Liver (tissue), 3 donors: ENCODE data around the gene RNF4.

Source experiments
- ATF3 ChIP-seq: IDR thresholded peaks from 2 replicates; pipeline ENCODE4 v1.6.1; 2016; ENCODE audit warnings: antibody characterized with exemption
- CTCF ChIP-seq: fragments of 150-350 bp; IDR thresholded peaks from 2 replicates; pipeline ENCODE4 v1.5.1; 2017; ENCODE audit warnings: improper control_type of control experiment, low read depth, low read length; ENCODE audit not compliant: missing input control
- EGR1 ChIP-seq, 2 donors: IDR thresholded peaks; 2 replicates each; pipeline ENCODE4 v1.6.1; 2016 to 2018; ENCODE audit warnings: antibody characterized with exemption in 2 of 2, low read depth in 2 of 2
- MAX ChIP-seq: IDR thresholded peaks from 2 replicates; pipeline ENCODE4 v1.6.1; 2016; ENCODE audit warnings: antibody characterized with exemption
- REST ChIP-seq: IDR thresholded peaks from 2 replicates; pipeline ENCODE4 v1.6.1; 2016; ENCODE audit warnings: antibody characterized with exemption, mild to moderate bottlenecking
- TAF1 ChIP-seq: conservative IDR thresholded peaks from 2 replicates; pipeline ENCODE4 v1.6.1; 2016; ENCODE audit warnings: antibody characterized with exemption, mild to moderate bottlenecking
- donor health status: healthy.
- donor health status: healthy.

- no peak for TF ChIP-seq CTCF
- no peak for TF ChIP-seq MAX
- TF ChIP-seq TAF1 = no peak
- TF ChIP-seq ATF3 = no peak
- TF ChIP-seq REST = no peak
- no peak for TF ChIP-seq EGR1 (IDR thresholded peaks at IDR 0.05; ENCODE audit: low read depth in 2 of 2)
Measured at GRCh38 chr4:2437475-2438215, 31.3 kb upstream of the RNF4 start.
